ENCODE measurements around the gene IL34. TPM values are rescaled to one million over a fixed set of nuclear protein-coding genes. Genes with fewer than 3 reads are reported as not detected.
A peak's percentile ranks its signal among the peaks of the same experiment; 100 is the strongest.
"Not testable (repeated sequence)": the region's sequence is repeated elsewhere in the genome, so short reads cannot be mapped to it uniquely, and the experiment has no call there.

The IL34 gene
- total and polyA plus RNA-seq, 2 of the 13 experiments (the other 11 are each of a cell fraction or from before 2014, with no cell fraction given), result 1.2 to 1.3 TPM

GRCh38 chr16:70632273-70632672, 14.1 kb upstream of the IL34 start (continued):
- TF ChIP-seq MTA3 (CRISPR knock-in tag; IDR thresholded peaks at IDR 0.05) (no peak), MXD3 (CRISPR knock-in tag; IDR thresholded peaks at IDR 0.05) (no peak), ZNF589 (CRISPR knock-in tag; conservative IDR thresholded peaks at IDR 0.05) (no peak)

GRCh38 chr16:70633617-70634016, 12.7 kb upstream of the IL34 start:
- in situ Hi-C loops (cut with HindIII; ENCODE audit: extremely low pct_ligation_motif_present, low pct_unique_long_range_greater_than_20kb); H3K79me2 ChIP-seq (ENCODE audit: insufficient read depth, low read length); H4K20me1 ChIP-seq (ENCODE audit: insufficient read depth, low read length); H3K9me3 ChIP-seq (ENCODE audit: low read length); intact Hi-C loops (cut with micrococcal nuclease; ENCODE audit: unreplicated experiment); BruUV-seq (replicated peaks); H3K27ac ChIP-seq (ENCODE audit: extremely low read length, insufficient read depth, low read length); H3K27me3 ChIP-seq (ENCODE audit: control insufficient read depth in 1 of 2, insufficient read depth in 2 of 2, low read length in 2 of 2); POLR2A ChIA-PET; CTCF ChIA-PET (ENCODE audit: low intra/inter-chr PET ratio, low total read pairs); H3K4me3 ChIP-seq (replicated peaks in 1 of 3; ENCODE audit: insufficient read depth in 1 of 3, low read depth in 2 of 3, low read length in 3 of 3); H3K9ac ChIP-seq (ENCODE audit: insufficient read depth, low read depth, low read length); H2AFZ ChIP-seq (ENCODE audit: low read length); H3K36me3 ChIP-seq (replicated peaks in 1 of 2; ENCODE audit: control insufficient read depth in 1 of 2, insufficient read depth in 2 of 2, low read length in 2 of 2): not testable (repeated sequence)
- FAIRE-seq (peak; percentile 67), DNase-seq (ENCODE audit: low spot score) (peak; percentile 33), ATAC-seq (peak; percentile 84)
- Histone ChIP-seq H3K4me2 (ENCODE audit: low read depth, low read length) (peak overlapping the region; percentile 35; the same call in 1 of the 2 replicates), H3K4me1 (ENCODE audit: insufficient read depth, low read length) (peaks cover 14% of the 10 kb centered on the region; the same call in 1 of the 2 replicates)
- 17% methylated on average over 10 of the region's 10 CpGs for WGBS (ENCODE audit: low lambda C conversion rate)
- TF ChIP-seq ZNF460 (CRISPR knock-in tag; IDR thresholded peaks at IDR 0.05; ENCODE audit: borderline replicate concordance) (peak; percentile 32; the same call in 1 of the 2 replicates), CEBPG (CRISPR knock-in tag; IDR thresholded peaks at IDR 0.05) (0 out of 2 replicates have a peak, but pooled peaks have one; percentile 8), TFE3 (CRISPR knock-in tag; IDR thresholded peaks at IDR 0.05) (peak; percentile 50; the same call in 1 of the 2 replicates), ZNF292 (CRISPR knock-in tag; IDR thresholded peaks at IDR 0.05; ENCODE audit: borderline replicate concordance, low read depth) (peak; percentile 44; the same call in 1 of the 2 replicates), ZNF687 (CRISPR knock-in tag; IDR thresholded peaks at IDR 0.05) (0 out of 2 replicates have a peak, but pooled peaks have one; percentile 37), ARID5B (CRISPR knock-in tag; IDR thresholded peaks at IDR 0.05) (0 out of 2 replicates have a peak, but pooled peaks have one; percentile 15), ZNF362 (CRISPR knock-in tag; IDR thresholded peaks at IDR 0.05; ENCODE audit: borderline replicate concordance) (peak; percentile 88), RAD51 (IDR thresholded peaks at IDR 0.05; ENCODE audit: borderline replicate concordance) (peak; percentile 34; the same call in 1 of the 2 replicates)
